Measurements from ENCODE around the gene IL11.

DNA sequence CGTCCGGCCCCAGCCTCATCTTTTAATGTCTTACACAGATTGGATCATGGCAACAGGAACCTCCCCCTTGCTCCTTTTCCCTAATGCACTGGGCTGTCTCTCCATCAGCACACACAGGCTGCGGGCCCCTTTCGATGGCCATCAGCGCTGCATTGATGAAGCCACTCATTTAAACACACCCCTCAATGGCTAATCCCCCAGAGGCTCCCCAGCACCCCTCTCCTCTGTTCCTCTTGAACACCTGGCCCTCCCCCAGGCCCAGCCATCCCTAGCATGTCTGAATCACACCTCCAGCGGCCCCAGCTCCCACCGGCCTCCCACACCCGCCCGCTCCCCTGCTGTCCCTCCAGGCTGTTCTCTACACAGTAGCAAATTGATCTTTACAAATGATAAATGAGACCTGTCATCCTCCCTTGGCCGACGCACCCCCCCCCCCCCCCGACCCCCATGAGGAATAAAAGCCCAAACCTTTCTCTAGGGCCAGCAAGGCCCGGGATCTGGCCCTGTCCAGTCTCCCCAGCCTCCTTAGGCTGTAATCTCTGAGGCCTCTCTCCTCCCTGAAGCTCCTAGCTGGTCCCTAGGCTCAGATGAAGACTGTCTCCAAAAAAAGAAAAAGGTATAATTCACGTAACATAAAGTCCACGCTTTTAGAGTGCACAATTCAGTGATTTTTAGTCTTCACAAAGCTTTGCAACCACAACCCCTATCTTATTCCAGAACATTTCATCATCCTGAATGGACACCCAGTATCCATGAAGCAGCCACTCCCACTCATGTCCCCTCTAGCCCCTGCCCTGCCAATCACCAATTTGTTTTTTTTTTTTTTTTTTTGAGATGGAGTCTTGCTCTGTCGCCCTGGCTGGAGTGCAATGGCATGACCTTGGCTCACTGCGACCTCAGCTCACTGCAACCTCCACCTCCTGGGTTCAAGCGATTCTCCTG, 22.8 kb upstream of the IL11 start:
- TF ChIP-seq FOXM1 (CRISPR knock-in tag; IDR thresholded peaks at IDR 0.05) (no peak), EZH2 (conservative IDR thresholded peaks at IDR 0.05; ENCODE audit: low read depth, low read length) (no peak), REST (IDR thresholded peaks at IDR 0.05; ENCODE audit: borderline replicate concordance in 1 of 2, low read depth in 1 of 2, low read length in 2 of 2) (no peak), ZBTB4 (CRISPR knock-in tag; IDR thresholded peaks at IDR 0.05; ENCODE audit: borderline replicate concordance) (no peak)
- TF ChIP-seq, protein P1, sequence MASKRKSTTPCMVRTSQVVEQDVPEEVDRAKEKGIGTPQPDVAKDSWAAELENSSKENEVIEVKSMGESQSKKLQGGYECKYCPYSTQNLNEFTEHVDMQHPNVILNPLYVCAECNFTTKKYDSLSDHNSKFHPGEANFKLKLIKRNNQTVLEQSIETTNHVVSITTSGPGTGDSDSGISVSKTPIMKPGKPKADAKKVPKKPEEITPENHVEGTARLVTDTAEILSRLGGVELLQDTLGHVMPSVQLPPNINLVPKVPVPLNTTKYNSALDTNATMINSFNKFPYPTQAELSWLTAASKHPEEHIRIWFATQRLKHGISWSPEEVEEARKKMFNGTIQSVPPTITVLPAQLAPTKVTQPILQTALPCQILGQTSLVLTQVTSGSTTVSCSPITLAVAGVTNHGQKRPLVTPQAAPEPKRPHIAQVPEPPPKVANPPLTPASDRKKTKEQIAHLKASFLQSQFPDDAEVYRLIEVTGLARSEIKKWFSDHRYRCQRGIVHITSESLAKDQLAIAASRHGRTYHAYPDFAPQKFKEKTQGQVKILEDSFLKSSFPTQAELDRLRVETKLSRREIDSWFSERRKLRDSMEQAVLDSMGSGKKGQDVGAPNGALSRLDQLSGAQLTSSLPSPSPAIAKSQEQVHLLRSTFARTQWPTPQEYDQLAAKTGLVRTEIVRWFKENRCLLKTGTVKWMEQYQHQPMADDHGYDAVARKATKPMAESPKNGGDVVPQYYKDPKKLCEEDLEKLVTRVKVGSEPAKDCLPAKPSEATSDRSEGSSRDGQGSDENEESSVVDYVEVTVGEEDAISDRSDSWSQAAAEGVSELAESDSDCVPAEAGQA (IDR thresholded peaks at IDR 0.05; ENCODE audit: low read depth), result no peak
- TF ChIP-seq, protein P1 (CRISPR knock-in tag; IDR thresholded peaks at IDR 0.05; ENCODE audit: borderline replicate concordance), result no peak
